Gastroesophageal sphincter (tissue), 4 donors: ENCODE results near the gene SLC4A2. TPM values are rescaled to one million over a fixed set of nuclear protein-coding genes. Genes with fewer than 3 reads are reported as not detected.

Source experiments
- ATAC-seq: fragments of 150-250 bp; one replicate; pipeline ENCODE4 v1.9.1; 2016; ENCODE audit warnings: mild to moderate bottlenecking, moderate library complexity
- H3K27ac ChIP-seq, 4 donors: fragments of 200-600 bp; sonication (generic) in 3 of 4; 1 replicate in 3 of 4; 2 replicates in 1 of 4; pipeline ENCODE4 v1.5.1; 2016 to 2019
- H3K27me3 ChIP-seq: fragments of 200-600 bp; sonication (generic); one replicate; pipeline ENCODE4 v1.5.1; 2019
- H3K36me3 ChIP-seq, 2 donors: fragments of 200-600 bp; sonication (generic); one replicate each; pipeline ENCODE4 v1.5.1; 2019; ENCODE audit warnings: control low read depth in 1 of 2
- H3K4me1 ChIP-seq, 3 donors: fragments of 200-600 bp; sonication (generic); 1 replicate in 2 of 3; 2 replicates in 1 of 3; pipeline ENCODE4 v1.5.1; 2016 to 2019; ENCODE audit warnings: control low read depth in 2 of 3
- H3K4me3 ChIP-seq, 2 donors: fragments of 200-600 bp; sonication (generic); one replicate each; pipeline ENCODE4 v1.5.1; 2019; ENCODE audit warnings: mild to moderate bottlenecking in 1 of 2, moderate library complexity in 1 of 2
- H3K9me3 ChIP-seq, 3 donors: fragments of 200-600 bp; sonication (generic); one replicate each; pipeline ENCODE4 v1.5.1; 2017 to 2019; ENCODE audit warnings: control low read depth in 2 of 3
- CTCF ChIP-seq, 4 experiments: fragments of 200-600 bp in 2 of 4; fragments of 450-650 bp in 2 of 4; sonication (generic) in 1 of 4; IDR thresholded peaks; one replicate each; pipeline ENCODE4 v1.5.1; 2017 to 2019; ENCODE audit warnings: antibody characterized with exemption in 4 of 4, mild to moderate bottlenecking in 2 of 4, moderate library complexity in 2 of 4
- EP300 ChIP-seq: sonication (generic); formaldehyde crosslinking; IDR thresholded peaks from one replicate; pipeline ENCODE4 v1.6.1; 2017; ENCODE audit warnings: antibody characterized with exemption, mild to moderate bottlenecking
- POLR2A ChIP-seq, 2 donors: fragments of 450-650 bp; IDR thresholded peaks; one replicate each; pipeline ENCODE4 v1.6.1; 2017; ENCODE audit warnings: antibody characterized with exemption in 2 of 2, mild to moderate bottlenecking in 2 of 2, moderate library complexity in 1 of 2
- POLR2AphosphoS5 ChIP-seq: sonication (generic); formaldehyde crosslinking; IDR thresholded peaks from one replicate; pipeline ENCODE4 v1.6.1; 2017; ENCODE audit warnings: antibody characterized with exemption
- WGBS, 2 donors: methylation state at CpG; one replicate each; pipeline ENCODE4 v1.1.5; 2018; ENCODE audit warnings: low coverage in 1 of 2; 5-methylcytosine and 5-hydroxymethylcytosine counted together
- total RNA-seq, 4 donors: library from RNA; depleted of rRNA; stranded (reverse); fragments of >200 nt; gene quantifications; one replicate each; pipeline ENCODE4 v1.1.0, GENCODE V29; 2016

Gene SLC4A2
- total RNA-seq, 4 donors from 2014 or later, result 77.8 to 152 (median 95.7) TPM

DNA sequence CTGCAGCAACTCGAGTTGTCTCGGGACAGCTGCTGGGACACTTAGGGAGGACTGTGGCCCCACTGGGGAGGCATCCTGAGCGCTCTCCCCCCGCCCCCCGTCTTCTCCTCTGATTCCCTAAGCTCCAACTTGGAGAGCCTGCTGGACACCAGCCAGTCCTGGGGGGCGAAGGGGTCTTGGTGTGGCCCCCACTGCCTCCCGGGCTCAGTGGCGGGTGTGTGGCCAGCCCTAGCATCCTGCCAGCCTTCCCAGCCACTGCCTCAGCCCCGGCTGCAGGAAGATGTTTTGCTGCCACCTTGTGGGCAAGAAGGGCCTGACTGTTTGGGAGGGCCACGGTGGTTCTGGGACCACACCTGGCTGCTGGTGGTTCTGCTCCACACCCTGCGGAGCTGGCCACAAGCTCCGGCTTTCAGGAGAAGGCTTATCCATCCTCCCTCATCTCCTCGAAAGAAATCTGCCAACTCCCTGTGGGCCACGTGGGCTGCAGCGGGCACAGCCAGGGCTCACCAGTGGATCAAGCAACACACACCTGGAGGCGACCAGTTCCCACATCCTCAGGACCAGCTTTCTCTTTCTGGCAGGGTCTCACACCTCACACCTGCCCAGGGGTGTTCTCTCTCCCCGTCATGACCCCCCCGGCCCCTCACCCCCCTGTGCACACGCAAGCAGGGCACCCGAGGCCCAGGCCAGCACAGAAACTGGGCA, 51.7 kb downstream of the SLC4A2 start:
- Histone ChIP-seq H3K4me3 (no peak overlapping the region), H3K4me1 (peaks cover 0 to 52% (median 15%) of the 10 kb centered on the region in 3 donors), H3K27ac (peak overlapping the region in 3 of 4 donors; percentile 6 to 57 (median 11)), H3K9me3 (no peaks in the 10 kb centered on the region), H3K36me3 (peaks cover 0 to 6% of the 10 kb centered on the region in 2 donors), H3K27me3 (no peaks in the 10 kb centered on the region)
- TF ChIP-seq POLR2A (IDR thresholded peaks at IDR 0.05), result no peak
- TF ChIP-seq EP300, result no peak
- peak in 3 of 4 experiments; percentile 88 to 94 (median 90) for TF ChIP-seq CTCF (IDR thresholded peaks at IDR 0.05)
- TF ChIP-seq POLR2AphosphoS5, result peak; percentile 18
- WGBS, 2 donors, result 25% methylated on average over 2 of the region's 20 CpGs; no CpG with 5 or more reads in 1 of the 2 donors
- ATAC-seq, result peak; percentile 69

DNA sequence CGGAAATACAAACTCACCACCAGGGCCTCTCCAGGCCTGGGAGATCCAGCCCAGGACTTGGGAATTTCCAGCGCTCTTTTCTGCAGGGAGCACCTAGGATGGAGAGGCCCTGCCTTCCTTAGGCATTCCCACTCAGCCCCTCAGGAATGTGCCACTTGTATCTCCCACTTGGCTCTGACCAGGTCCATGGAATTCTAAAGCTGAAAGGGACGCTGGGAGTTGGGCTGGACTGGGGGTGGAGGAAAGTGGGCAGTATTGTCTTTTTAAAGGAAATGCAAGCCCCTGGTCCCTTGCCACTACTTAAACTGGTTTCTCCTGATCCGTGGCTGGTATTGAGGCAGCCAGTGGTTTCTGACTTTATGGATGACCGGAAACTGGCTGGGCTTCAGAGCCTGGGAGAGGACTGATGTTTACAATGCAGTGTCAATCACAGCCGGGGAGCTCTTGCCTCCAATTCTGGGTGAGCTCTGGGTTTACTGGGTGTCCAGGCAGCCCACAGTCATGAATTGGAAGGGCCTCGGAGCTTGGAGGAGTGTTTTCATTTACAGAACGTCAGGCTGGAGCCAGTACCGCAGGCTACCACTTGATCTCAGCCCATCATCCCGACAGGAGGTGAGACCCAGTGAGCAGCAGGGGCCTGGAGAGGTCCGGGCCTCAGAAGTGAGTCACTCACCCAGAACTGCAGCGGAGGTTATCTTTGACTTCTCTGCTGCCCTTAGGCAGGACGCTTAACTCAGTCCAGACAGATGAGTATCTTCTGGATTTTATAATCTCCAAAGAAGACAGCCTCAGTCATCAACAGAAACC, 54.2 kb downstream of the SLC4A2 start:
- no peaks in the 10 kb centered on the region for H3K27me3 ChIP-seq
- peaks cover 0 to 16% of the 10 kb centered on the region in 2 donors for H3K36me3 ChIP-seq
- no peak for ATAC-seq
- no peak overlapping the region for H3K4me3 ChIP-seq
- peaks cover 0 to 56% (median 16%) of the 10 kb centered on the region in 3 donors for H3K4me1 ChIP-seq
- no peak overlapping the region for H3K27ac ChIP-seq
- no peak for TF ChIP-seq CTCF (IDR thresholded peaks at IDR 0.05)
- TF ChIP-seq POLR2A (IDR thresholded peaks at IDR 0.05), result no peak
- TF ChIP-seq EP300, result no peak
- TF ChIP-seq POLR2AphosphoS5, result no peak
- WGBS, 2 donors, result 59% methylated on average over 5 of the region's 13 CpGs; no CpG with 5 or more reads in 1 of the 2 donors
- H3K9me3 ChIP-seq, result no peaks in the 10 kb centered on the region

DNA sequence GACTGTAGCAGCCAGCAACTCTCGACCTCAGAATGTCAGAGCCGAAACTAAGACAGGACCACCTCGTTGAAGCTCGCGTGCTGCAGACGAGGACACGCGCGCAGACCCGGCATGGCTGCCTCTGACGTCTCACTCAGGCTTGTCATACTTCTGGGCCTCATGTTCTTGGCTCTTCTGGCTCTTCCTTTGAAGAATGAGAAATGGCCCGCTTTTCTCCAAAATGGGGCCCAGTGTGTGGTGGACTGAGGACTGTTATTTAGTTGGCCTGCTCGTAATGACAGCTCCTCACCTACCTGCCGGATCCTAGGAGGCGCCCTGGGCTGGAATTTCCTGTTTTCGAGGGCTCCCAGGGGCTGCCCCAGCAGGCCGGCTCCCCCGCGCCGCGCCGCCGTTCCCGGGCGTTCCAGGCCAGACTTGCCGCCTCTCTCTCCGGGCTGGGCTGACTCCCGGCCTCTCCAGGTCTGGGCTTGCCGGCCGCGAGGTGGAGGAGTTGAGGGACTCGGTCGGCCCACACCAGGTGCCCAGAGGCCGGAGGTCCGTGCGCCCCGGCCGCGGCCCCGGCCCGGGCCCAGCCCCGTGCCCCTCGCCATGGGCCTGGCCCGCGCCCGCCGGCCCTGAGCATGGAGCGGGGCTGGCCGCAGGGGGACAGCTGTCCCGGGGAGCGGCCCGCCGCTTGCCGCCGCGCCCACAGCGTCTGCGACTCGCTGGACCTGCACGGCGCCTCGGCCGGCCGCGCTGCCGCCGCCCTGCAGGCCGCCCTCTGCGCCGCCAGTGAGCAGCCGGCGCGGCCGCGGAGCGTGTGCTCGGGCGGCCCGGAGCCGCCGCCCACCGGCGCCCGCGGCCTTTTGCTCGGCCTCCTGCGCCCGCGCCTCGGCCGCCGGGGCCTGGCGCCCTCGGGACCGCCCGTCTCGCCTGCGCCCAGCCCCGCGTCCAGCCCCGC, 55.0 kb downstream of the SLC4A2 start:
- peak; percentile 2 for ATAC-seq
- Histone ChIP-seq H3K27me3 (no peaks in the 10 kb centered on the region), H3K36me3 (peaks cover 0 to 25% of the 10 kb centered on the region in 2 donors), H3K27ac (no peak overlapping the region), H3K9me3 (no peaks in the 10 kb centered on the region), H3K4me1 (peaks cover 0 to 54% (median 16%) of the 10 kb centered on the region in 3 donors), H3K4me3 (peak overlapping the region in 1 of 2 donors; percentile 40)
- TF ChIP-seq POLR2A (IDR thresholded peaks at IDR 0.05), result no peak
- WGBS, 2 donors, result 80% methylated on average over 2 of the region's 101 CpGs; no CpG with 5 or more reads in 1 of the 2 donors

- Histone ChIP-seq H3K36me3 (peaks cover 0 to 34% of the 10 kb centered on the region in 2 donors), H3K4me3 (peak overlapping the region in 1 of 2 donors; percentile 40), H3K4me1 (peaks cover 0 to 45% (median 16%) of the 10 kb centered on the region in 3 donors), H3K9me3 (no peaks in the 10 kb centered on the region), H3K27ac (peak overlapping the region in 1 of 4 donors; percentile 15), H3K27me3 (no peaks in the 10 kb centered on the region)
- 0% methylated on average over 7 of the region's 114 CpGs; no CpG with 5 or more reads in 1 of the 2 donors for WGBS, 2 donors
- TF ChIP-seq CTCF (IDR thresholded peaks at IDR 0.05) (no peak), POLR2AphosphoS5 (no peak), EP300 (no peak)
- peak; percentile 56 for ATAC-seq
Measured at GRCh38 chr7:151115121-151115835, 55.9 kb downstream of the SLC4A2 start.
